ENCODE results near the gene PLTP. TPM values are rescaled to one million over a fixed set of nuclear protein-coding genes. Genes with fewer than 3 reads are reported as not detected.

The PLTP gene
- total and polyA plus RNA-seq, 2 of the 13 experiments (the other 11 are each of a cell fraction or from before 2014, with no cell fraction given): 16.9 to 28.6 TPM

DNA sequence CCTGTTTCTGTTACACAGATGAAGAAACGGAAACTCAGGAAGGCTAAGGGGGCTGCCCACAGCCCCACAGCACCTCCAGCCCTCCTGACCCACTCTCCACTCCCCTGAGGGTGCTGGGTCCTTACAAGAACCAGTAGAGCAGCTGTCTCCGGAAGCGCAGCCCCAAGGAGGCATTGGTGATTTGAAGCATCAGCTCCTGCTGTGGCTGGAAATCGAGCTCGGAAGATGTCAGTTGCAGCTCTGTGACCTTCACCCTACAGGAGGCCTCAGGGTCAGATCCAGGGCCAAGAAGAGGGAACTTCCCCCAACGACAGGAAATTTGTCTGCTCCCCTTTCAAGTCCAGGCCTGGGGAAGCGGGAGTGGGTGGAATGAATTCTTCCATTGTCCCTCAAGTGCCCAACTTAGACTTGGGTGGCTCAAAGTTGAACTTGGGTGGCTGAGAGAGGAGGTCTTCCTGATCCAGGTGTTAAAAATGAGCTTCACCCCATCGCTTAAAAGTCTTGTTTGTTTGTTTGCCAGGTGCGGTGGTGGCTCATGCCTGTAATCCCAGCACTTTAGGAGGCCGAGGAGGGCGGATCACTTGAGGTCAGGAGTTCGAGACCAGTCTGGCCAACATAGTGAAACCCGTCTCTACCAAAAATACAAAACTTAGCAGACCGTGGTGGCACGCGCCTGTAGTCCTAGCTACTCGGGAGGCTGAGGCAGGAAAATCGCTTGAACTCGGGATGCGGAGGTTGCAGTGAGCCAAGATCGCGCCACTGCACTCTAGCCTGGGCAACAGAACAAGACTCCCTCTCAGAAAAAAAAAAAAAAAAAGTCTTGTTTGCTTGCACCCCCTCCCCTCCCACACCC, 1.9 kb downstream of the PLTP start (continued):
- TF ChIP-seq ZNF770 (CRISPR knock-in tag; IDR thresholded peaks at IDR 0.05) (no peak), DZIP1 (CRISPR knock-in tag; IDR thresholded peaks at IDR 0.05) (0 out of 2 replicates have a peak, but pooled peaks have one; percentile 48), ZNF704 (CRISPR knock-in tag; IDR thresholded peaks at IDR 0.05; ENCODE audit: borderline replicate concordance) (no peak; the same call in none of the 2 replicates), ZFP36L1 (CRISPR knock-in tag; IDR thresholded peaks at IDR 0.05) (peak; percentile 58), HNF1B (CRISPR knock-in tag; IDR thresholded peaks at IDR 0.05) (no peak), SAFB2 (CRISPR knock-in tag; IDR thresholded peaks at IDR 0.05; ENCODE audit: borderline replicate concordance, low read depth) (no peak), MNT (IDR thresholded peaks at IDR 0.05) (no peak), SRF (IDR thresholded peaks at IDR 0.05; ENCODE audit: low read depth, low read length) (no peak), NBN (conservative IDR thresholded peaks at IDR 0.05) (no peak), SOX5 (CRISPR knock-in tag; IDR thresholded peaks at IDR 0.05; ENCODE audit: borderline replicate concordance) (peak; percentile 27; the same call in 1 of the 2 replicates), ZNF333 (CRISPR knock-in tag; IDR thresholded peaks at IDR 0.05; ENCODE audit: borderline replicate concordance) (no peak), MAFG (CRISPR knock-in tag; IDR thresholded peaks at IDR 0.05) (no peak), HDAC2 (CRISPR knock-in tag; IDR thresholded peaks at IDR 0.05) (peak; percentile 61)
- TF ChIP-seq, protein P1, sequence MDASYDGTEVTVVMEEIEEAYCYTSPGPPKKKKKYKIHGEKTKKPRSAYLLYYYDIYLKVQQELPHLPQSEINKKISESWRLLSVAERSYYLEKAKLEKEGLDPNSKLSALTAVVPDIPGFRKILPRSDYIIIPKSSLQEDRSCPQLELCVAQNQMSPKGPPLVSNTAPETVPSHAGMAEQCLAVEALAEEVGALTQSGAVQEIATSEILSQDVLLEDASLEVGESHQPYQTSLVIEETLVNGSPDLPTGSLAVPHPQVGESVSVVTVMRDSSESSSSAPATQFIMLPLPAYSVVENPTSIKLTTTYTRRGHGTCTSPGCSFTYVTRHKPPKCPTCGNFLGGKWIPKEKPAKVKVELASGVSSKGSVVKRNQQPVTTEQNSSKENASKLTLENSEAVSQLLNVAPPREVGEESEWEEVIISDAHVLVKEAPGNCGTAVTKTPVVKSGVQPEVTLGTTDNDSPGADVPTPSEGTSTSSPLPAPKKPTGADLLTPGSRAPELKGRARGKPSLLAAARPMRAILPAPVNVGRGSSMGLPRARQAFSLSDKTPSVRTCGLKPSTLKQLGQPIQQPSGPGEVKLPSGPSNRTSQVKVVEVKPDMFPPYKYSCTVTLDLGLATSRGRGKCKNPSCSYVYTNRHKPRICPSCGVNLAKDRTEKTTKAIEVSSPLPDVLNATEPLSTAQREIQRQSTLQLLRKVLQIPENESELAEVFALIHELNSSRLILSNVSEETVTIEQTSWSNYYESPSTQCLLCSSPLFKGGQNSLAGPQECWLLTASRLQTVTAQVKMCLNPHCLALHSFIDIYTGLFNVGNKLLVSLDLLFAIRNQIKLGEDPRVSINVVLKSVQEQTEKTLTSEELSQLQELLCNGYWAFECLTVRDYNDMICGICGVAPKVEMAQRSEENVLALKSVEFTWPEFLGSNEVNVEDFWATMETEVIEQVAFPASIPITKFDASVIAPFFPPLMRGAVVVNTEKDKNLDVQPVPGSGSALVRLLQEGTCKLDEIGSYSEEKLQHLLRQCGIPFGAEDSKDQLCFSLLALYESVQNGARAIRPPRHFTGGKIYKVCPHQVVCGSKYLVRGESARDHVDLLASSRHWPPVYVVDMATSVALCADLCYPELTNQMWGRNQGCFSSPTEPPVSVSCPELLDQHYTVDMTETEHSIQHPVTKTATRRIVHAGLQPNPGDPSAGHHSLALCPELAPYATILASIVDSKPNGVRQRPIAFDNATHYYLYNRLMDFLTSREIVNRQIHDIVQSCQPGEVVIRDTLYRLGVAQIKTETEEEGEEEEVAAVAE (CRISPR knock-in tag; IDR thresholded peaks at IDR 0.05; ENCODE audit: borderline replicate concordance): no peak; the same call in 1 of the 2 replicates

All from HepG2 (cell line).